ENCODE measurements around the gene FOXO3. TPM values are rescaled to one million over a fixed set of nuclear protein-coding genes. Genes with fewer than 3 reads are reported as not detected.

FOXO3 gene
- total RNA-seq, 1 donor from 2014 or later, result 13.9 TPM

- no peak for DNase-seq (ENCODE audit: low read depth in 2 of 2)
Observed at GRCh38 chr6:108626777-108627176, 66.1 kb downstream of the FOXO3 start.

GRCh38 chr6:108627692-108628550 is 67.2 kb downstream of the FOXO3 start:
- no peak for DNase-seq (ENCODE audit: low read depth in 2 of 2)

- DNase-seq (ENCODE audit: low read depth in 2 of 2), result no peak
Observed at GRCh38 chr6:108630050-108630714, 69.5 kb downstream of the FOXO3 start.

GRCh38 chr6:108632441-108632840 is 71.7 kb downstream of the FOXO3 start:
- peak in 1 of 2 donors; percentile 52 for DNase-seq (ENCODE audit: low read depth in 2 of 2)

- DNase-seq (ENCODE audit: low read depth in 2 of 2), result no peak
Observed at GRCh38 chr6:108633436-108633835, 72.7 kb downstream of the FOXO3 start.

- DNase-seq (ENCODE audit: low read depth in 2 of 2), result no peak
Observed at GRCh38 chr6:108635505-108636226, 74.9 kb downstream of the FOXO3 start.

GRCh38 chr6:108637963-108638362 is 77.2 kb downstream of the FOXO3 start:
- no peak for DNase-seq (ENCODE audit: low read depth in 2 of 2)

GRCh38 chr6:108638993-108639392 is 78.3 kb downstream of the FOXO3 start:
- no peak for DNase-seq (ENCODE audit: low read depth in 2 of 2)

GRCh38 chr6:108640104-108640503 is 79.4 kb downstream of the FOXO3 start:
- no peak for DNase-seq (ENCODE audit: low read depth in 2 of 2)

- DNase-seq (ENCODE audit: low read depth in 2 of 2), result no peak
Observed at GRCh38 chr6:108643184-108643583, 82.5 kb downstream of the FOXO3 start.

- DNase-seq (ENCODE audit: low read depth in 2 of 2), result no peak
Observed at GRCh38 chr6:108644252-108644651, 83.5 kb downstream of the FOXO3 start.

- no peak for DNase-seq (ENCODE audit: low read depth in 2 of 2)
Observed at GRCh38 chr6:108648191-108648590, 87.5 kb downstream of the FOXO3 start.

- DNase-seq (ENCODE audit: low read depth in 2 of 2), result no peak
Observed at GRCh38 chr6:108650325-108650724, 89.6 kb downstream of the FOXO3 start.

- DNase-seq (ENCODE audit: low read depth in 2 of 2), result no peak
Observed at GRCh38 chr6:108650781-108651180, 90.1 kb downstream of the FOXO3 start.

GRCh38 chr6:108651340-108652227 is 90.9 kb downstream of the FOXO3 start:
- DNase-seq (ENCODE audit: low read depth in 2 of 2), result no peak

- DNase-seq (ENCODE audit: low read depth in 2 of 2), result no peak
Observed at GRCh38 chr6:108652375-108652774, 91.7 kb downstream of the FOXO3 start.

- DNase-seq (ENCODE audit: low read depth in 2 of 2), result peak; percentile 15 to 27
Observed at GRCh38 chr6:108653949-108654348, 93.2 kb downstream of the FOXO3 start.

GRCh38 chr6:108654465-108655106 is 93.9 kb downstream of the FOXO3 start:
- no peak for DNase-seq (ENCODE audit: low read depth in 2 of 2)

- DNase-seq (ENCODE audit: low read depth in 2 of 2), result peak; percentile 26 to 32
Observed at GRCh38 chr6:108655806-108656651, 95.3 kb downstream of the FOXO3 start.

- no peak for DNase-seq (ENCODE audit: low read depth in 2 of 2)
Observed at GRCh38 chr6:108656836-108657235, 96.1 kb downstream of the FOXO3 start.

All from lung microvascular endothelial cell (primary cell).